GM12878 (cell line): ENCODE measurements around the gene KCNS1. TPM values are rescaled to one million over a fixed set of nuclear protein-coding genes. Genes with fewer than 3 reads are reported as not detected.

Source experiments
- ATAC-seq: fragments of 200-7000 bp; cut with Tn5 transposase; 3 replicates; pipeline ENCODE4 v1.9.1; 2020; ENCODE audit warnings: mild to moderate bottlenecking, moderate library complexity
- BruUV-seq: library from RNA; stranded (reverse); fragments of 400-500 nt; replicated peaks from 2 replicates; lab custom pipeline; 2021; lab: Mats Ljungman, UMichigan
- CTCF ChIA-PET: fragments of 300-600 bp; sonication (Branson Sonifier 250); formaldehyde crosslinking; extraction: SDS; loops from one replicate; lab custom pipeline; 2021; ENCODE audit warnings: inconsistent platforms; lab: Yijun Ruan, JAX
- POLR2A ChIA-PET: fragments of 350-600 bp; formaldehyde crosslinking; extraction: SDS; loops from one replicate; lab custom pipeline; 2021; ENCODE audit warnings: inconsistent platforms; lab: Charles Lee
- RAD21 ChIA-PET: fragments of 300-600 bp; sonication (Branson Sonifier 250); formaldehyde crosslinking; loops from one replicate; lab custom pipeline; 2023; ENCODE audit warnings: antibody characterized with exemption; ENCODE audit not compliant: unreplicated experiment; lab: Charles Lee
- SMC1A ChIA-PET: fragments of 300-600 bp; sonication (Branson Sonifier 250); formaldehyde crosslinking; loops from one replicate; lab custom pipeline; 2023; ENCODE audit not compliant: unreplicated experiment, uncharacterized antibody; lab: Charles Lee
- DNase-seq: peaks from one replicate; pipeline ENCODE4 v3.0.0-alpha.2; 2011; ENCODE audit warnings: low read depth, low spot score
- FAIRE-seq: peaks from 3 replicates; lab custom pipeline; 2011; peaks lifted over from hg19 to GRCh38; lab: Jason Lieb, UNC
- H2AFZ ChIP-seq: 2 replicates; pipeline ENCODE4 v1.6.0; 2011; ENCODE audit warnings: low read depth, low read length, control low read depth; ENCODE audit not compliant: control insufficient read depth
- H3K27ac ChIP-seq: 2 replicates; pipeline ENCODE4 v1.5.1; 2011; ENCODE audit warnings: control low read depth; ENCODE audit not compliant: control insufficient read depth, insufficient read depth
- H3K27me3 ChIP-seq, 2 experiments: replicated peaks in 1 of 2; 2 replicates each; pipeline versions ENCODE4 v1.6.0 to v1.6.1; 2011; ENCODE audit warnings: low read length in 1 of 2; ENCODE audit not compliant: control insufficient read depth in 2 of 2, insufficient read depth in 2 of 2
- H3K36me3 ChIP-seq, 2 experiments: 2 replicates each; pipeline ENCODE4 v1.5.1; 2011; ENCODE audit warnings: low read length in 1 of 2; ENCODE audit not compliant: control insufficient read depth in 2 of 2, insufficient read depth in 2 of 2
- H3K4me1 ChIP-seq: 2 replicates; pipeline ENCODE4 v1.6.1; 2011; ENCODE audit warnings: mild to moderate bottlenecking, low read length, moderate library complexity, mixed read lengths; ENCODE audit not compliant: control insufficient read depth, insufficient read depth
- H3K4me2 ChIP-seq: 2 replicates; pipeline ENCODE4 v1.6.0; 2011; ENCODE audit warnings: control low read depth; ENCODE audit not compliant: control insufficient read depth, insufficient read depth
- H3K4me3 ChIP-seq: fragments of 200-600 bp; sonication (generic); 2 replicates; pipeline ENCODE4 v1.5.1; 2016
- H3K79me2 ChIP-seq: 2 replicates; pipeline ENCODE4 v1.6.0; 2011; ENCODE audit warnings: low read length; ENCODE audit not compliant: control insufficient read depth, insufficient read depth
- H3K9ac ChIP-seq: 2 replicates; pipeline ENCODE4 v1.8.0; 2011; ENCODE audit warnings: low read length, control low read depth, mixed read lengths; ENCODE audit not compliant: control insufficient read depth, insufficient read depth
- H3K9me3 ChIP-seq: replicated peaks from 3 replicates; pipeline ENCODE4 v1.5.1; 2011; ENCODE audit warnings: mild to moderate bottlenecking, low read length; ENCODE audit not compliant: control insufficient read depth, insufficient read depth
- H4K20me1 ChIP-seq: 2 replicates; pipeline ENCODE4 v1.6.0; 2011; ENCODE audit not compliant: control insufficient read depth, insufficient read depth
- BCLAF1 ChIP-seq: fragments of 450-650 bp; IDR thresholded peaks from 2 replicates; pipeline ENCODE4 v1.6.1; 2017; ENCODE audit warnings: antibody characterized with exemption, mild to moderate bottlenecking, moderate library complexity
- BMI1 ChIP-seq: fragments of 450-650 bp; IDR thresholded peaks from 2 replicates; pipeline ENCODE4 v1.6.1; 2016; ENCODE audit warnings: mild to moderate bottlenecking, moderate library complexity, borderline replicate concordance
- CBX5 ChIP-seq: sonication (generic); IDR thresholded peaks from 2 replicates; pipeline ENCODE4 v1.6.1; 2016; ENCODE audit warnings: low read depth, moderate library complexity, mild to moderate bottlenecking, inconsistent platforms
- CEBPB ChIP-seq, 2 experiments: fragments of 150-350 bp in 1 of 2; IDR thresholded peaks; 2 replicates each; pipeline ENCODE4 v1.6.1; 2012 to 2014; ENCODE audit warnings: low read depth in 2 of 2, low read length in 2 of 2, borderline replicate concordance in 1 of 2, inconsistent platforms in 1 of 2
- RELA ChIP-seq: fragments of 450-650 bp; IDR thresholded peaks from 2 replicates; pipeline ENCODE4 v1.8.0; 2014; ENCODE audit warnings: borderline replicate concordance; ENCODE audit not compliant: partially characterized antibody
- REST ChIP-seq: IDR thresholded peaks from 2 replicates; pipeline ENCODE4 v1.6.1; 2012; ENCODE audit warnings: mild to moderate bottlenecking, low read depth, low read length
- SUZ12 ChIP-seq: fragments of 200-600 bp; sonication (generic); IDR thresholded peaks from one replicate; pipeline ENCODE4 v1.6.1; 2018; ENCODE audit warnings: antibody characterized with exemption, mild to moderate bottlenecking; ENCODE audit not compliant: unreplicated experiment
- ZNF274 ChIP-seq: IDR thresholded peaks from one replicate; pipeline ENCODE4 v1.8.0; 2011; ENCODE audit not compliant: insufficient read length, insufficient read depth
- WGBS: methylation state at CpG from one replicate; pipeline ENCODE4 v1.1.6; 2016; ENCODE audit warnings: low lambda C conversion rate; ENCODE audit not compliant: insufficient replicate concordance, insufficient coverage; ENCODE audit errors: missing lambda C conversion rate; 5-methylcytosine and 5-hydroxymethylcytosine counted together
- in situ Hi-C: fragments of 300-500 bp; cut with MboI; formaldehyde crosslinking; loops from 9 replicates; pipeline ENCODE4 v1.14.3; 2018; ENCODE audit warnings: mixed read lengths
- intact Hi-C: fragments of 100-400 bp; cut with micrococcal nuclease; formaldehyde crosslinking; loops from one replicate; pipeline ENCODE4 v1.14.2; 2022; ENCODE audit not compliant: unreplicated experiment
- polyA plus RNA-seq, 11 experiments: library from polyadenylated mRNA; depleted of rRNA in 4 of 11; unstranded in 6 of 11; stranded (reverse) in 5 of 11; fragments of >200 nt; fragmentation: Nextera tagmentation in 4 of 11; fragmentation: Illumina TruSeq in 1 of 11; extraction: Ambion mirVana in 4 of 11; extraction: Trizol in 1 of 11; gene quantifications; 1 replicate in 1 of 11; 2 replicates in 10 of 11; pipeline versions ENCODE4 v1.2.1 to v1.2.3, GENCODE V29; 2011 to 2016; ENCODE audit warnings: inconsistent platforms in 2 of 11, missing spikeins in 2 of 11, low read depth in 1 of 11
- total RNA-seq, 4 experiments: library from RNA; depleted of rRNA in 3 of 4; stranded (reverse); fragments of >200 nt in 3 of 4; fragmentation: Illumina TruSeq in 1 of 4; extraction: Trizol in 1 of 4; gene quantifications; 2 replicates each; pipeline versions ENCODE4 v1.2.1 to v1.2.3, GENCODE V29; 2013 to 2021

Gene KCNS1
- total and polyA plus RNA-seq, 10 of the 15 experiments (the other 5 are each of a cell fraction or from before 2014, with no cell fraction given), result not detected

GRCh38 chr20:45077559-45077958 lies 23.4 kb downstream of the KCNS1 start:
- POLR2A ChIA-PET, result no interaction called here
- no peaks in the 10 kb centered on the region for H4K20me1 ChIP-seq
- CTCF ChIA-PET, result interaction anchor here (1.2 to 3.7 kb wide), 3 partner anchors 13 to 34 kb away, joined by 3 to 12 read pairs (median 12); no protein-coding TSS in a partner anchor
- H3K79me2 ChIP-seq, result no peaks in the 10 kb centered on the region
- H3K27ac ChIP-seq, result no peak overlapping the region
- H3K4me1 ChIP-seq, result no peaks in the 10 kb centered on the region
- in situ Hi-C loops, result no loop called here
- no peak overlapping the region for H3K4me2 ChIP-seq
- RAD21 ChIA-PET, result interaction anchor here (1.2 kb wide), 1 partner anchor 10 kb away, joined by 3 read pairs; no protein-coding TSS in a partner anchor
- SMC1A ChIA-PET, result no interaction called here
- H2AFZ ChIP-seq, result no peak overlapping the region
- H3K9me3 ChIP-seq, result no peaks in the 10 kb centered on the region; the same call in 2 of the 3 replicates
- DNase-seq, result no peak
- no peaks in the 10 kb centered on the region for H3K27me3 ChIP-seq
- no peak for TF ChIP-seq CEBPB (IDR thresholded peaks at IDR 0.05; ENCODE audit: borderline replicate concordance in 1 of 2, low read depth in 2 of 2, low read length in 2 of 2)
- no peak for TF ChIP-seq SUZ12
- no peak for TF ChIP-seq BMI1
- H3K36me3 ChIP-seq, result peaks cover 15 to 16% of the 10 kb centered on the region in 2 experiments; a peak in 3 of 4 replicates
- intact Hi-C loops, result no loop called here
- no TSS peak for BruUV-seq
- ATAC-seq, result no peak
- no peak overlapping the region for H3K4me3 ChIP-seq
- FAIRE-seq, result no peak
- no peak overlapping the region for H3K9ac ChIP-seq
- 97% methylated on average over 3 of the region's 3 CpGs for WGBS

DNA sequence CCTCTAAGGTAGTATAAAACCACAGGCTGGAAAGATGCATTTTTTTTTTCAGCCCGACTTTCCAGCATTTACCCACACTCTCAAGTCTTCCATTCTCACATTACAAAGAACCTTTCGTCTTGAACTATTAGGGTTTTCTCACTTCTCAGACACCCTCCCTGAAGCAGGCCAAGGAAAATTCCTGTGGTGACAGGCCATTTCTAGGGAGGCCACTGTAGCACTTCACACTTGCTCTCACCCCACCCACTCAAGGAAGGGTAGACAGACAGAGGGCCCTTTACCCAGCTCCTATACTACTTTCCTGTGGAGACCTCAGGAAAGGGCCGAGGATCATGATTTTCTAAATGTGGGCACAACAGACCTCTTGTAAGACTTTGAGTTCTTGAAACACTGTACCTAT lies 27.7 kb downstream of the KCNS1 start:
- Histone ChIP-seq H3K4me1 (no peaks in the 10 kb centered on the region), H3K4me2 (no peak overlapping the region), H4K20me1 (no peaks in the 10 kb centered on the region), H3K27ac (no peak overlapping the region), H3K27me3 (no peaks in the 10 kb centered on the region), H3K9me3 (no peaks in the 10 kb centered on the region), H3K4me3 (no peak overlapping the region), H3K79me2 (peaks cover 3% of the 10 kb centered on the region), H2AFZ (no peak overlapping the region), H3K36me3 (peaks cover 17 to 27% of the 10 kb centered on the region in 2 experiments), H3K9ac (no peak overlapping the region)
- in situ Hi-C loops (no loop called here), intact Hi-C loops (no loop called here)
- DNase-seq (no peak), ATAC-seq (no peak), FAIRE-seq (no peak)
- SMC1A ChIA-PET, result no interaction called here
- RAD21 ChIA-PET, result interaction anchor here (1.7 kb wide), 1 partner anchor 29 kb away, joined by 5 read pairs; no protein-coding TSS in a partner anchor
- WGBS, result 94% methylated on average over 3 of the region's 3 CpGs
- CTCF ChIA-PET, result interaction anchor here (0.6 to 3.0 kb wide), 4 partner anchors 13 to 30 kb away, joined by 3 to 20 read pairs (median 6); no protein-coding TSS in a partner anchor
- no TSS peak for BruUV-seq
- POLR2A ChIA-PET, result interaction anchor here (0.6 kb wide), 1 partner anchor 106 kb away, joined by 3 read pairs; no protein-coding TSS in a partner anchor
- TF ChIP-seq ZNF274 (no peak), CBX5 (no peak), BCLAF1 (no peak), RELA (no peak), REST (no peak)
